Activated CD8-positive, alpha-beta T cell treated with anti-CD3 and anti-CD28 coated beads for 36 hours (primary cell): ENCODE results near the gene RASL10B. TPM values are rescaled to one million over a fixed set of nuclear protein-coding genes. Genes with fewer than 3 reads are reported as not detected.

ENCODE experiments used
- ATAC-seq: fragments of 200-7000 bp; cut with Tn5 transposase; one replicate; pipeline ENCODE4 v1.10.0; 2021; ENCODE audit warnings: mild to moderate bottlenecking, moderate library complexity
- CTCF ChIA-PET: fragments of 350-600 bp; sonication (Branson Sonifier 250); formaldehyde crosslinking; loops from one replicate; lab custom pipeline; 2021; ENCODE audit warnings: antibody characterized with exemption; lab: Charles Lee
- POLR2A ChIA-PET: fragments of 350-600 bp; sonication (Branson Sonifier 250); formaldehyde crosslinking; loops from one replicate; lab custom pipeline; 2021; ENCODE audit warnings: antibody characterized with exemption; lab: Charles Lee
- DNase-seq: peaks from one replicate; pipeline ENCODE4 v3.0.0-alpha.2; 2020
- H3K27ac Mint-ChIP-seq: one replicate; pipeline ENCODE4 v1.8.0; 2021; ENCODE audit warnings: mild to moderate bottlenecking, mixed read lengths
- H3K27me3 Mint-ChIP-seq: one replicate; pipeline ENCODE4 v1.8.0; 2021; ENCODE audit warnings: mixed read lengths
- H3K36me3 Mint-ChIP-seq: one replicate; pipeline ENCODE4 v1.8.0; 2021; ENCODE audit warnings: low read depth, mixed read lengths
- H3K4me1 Mint-ChIP-seq: one replicate; pipeline ENCODE4 v1.8.0; 2021; ENCODE audit warnings: low read depth, mixed read lengths
- H3K4me3 Mint-ChIP-seq: one replicate; pipeline ENCODE4 v1.8.0; 2021; ENCODE audit warnings: mild to moderate bottlenecking, moderate library complexity, mixed read lengths
- H3K9me3 Mint-ChIP-seq: one replicate; pipeline ENCODE4 v1.8.0; 2021; ENCODE audit warnings: mixed read lengths
- intact Hi-C: fragments of 100-400 bp; cut with micrococcal nuclease; formaldehyde crosslinking; loops from one replicate; pipeline ENCODE4 v1.10.0; 2022
- total RNA-seq, 2 experiments: library from RNA; stranded (reverse); gene quantifications; one replicate each; pipeline ENCODE4 v1.2.3, GENCODE V29; 2021
- TF ChIP-seq, protein P1 (sequence below): fragments of 200-600 bp; IDR thresholded peaks from one replicate; pipeline ENCODE4 v1.8.0; 2022; ENCODE audit warnings: antibody characterized with exemption, mild to moderate bottlenecking

RASL10B gene
- total RNA-seq, 2 experiments from 2014 or later, result 1.9 to 2.3 TPM

GRCh38 chr17:35728551-35728950, 2.9 kb upstream of the RASL10B start:
- ChIA-PET CTCF (interaction anchor here (1.2 to 5.7 kb wide), 2 partner anchors 11 to 19 kb away, joined by 5 to 24 read pairs; no protein-coding TSS in a partner anchor), POLR2A (interaction anchor here (1.1 kb wide), 1 partner anchor 19 kb away, joined by 4 read pairs; no protein-coding TSS in a partner anchor)
- DNase-seq (no peak), ATAC-seq (no peak)
- peaks cover 19% of the 10 kb centered on the region for H3K36me3 Mint-ChIP-seq
- H3K4me1 Mint-ChIP-seq, result peaks cover 14% of the 10 kb centered on the region
- intact Hi-C loops, result no loop called here
- H3K27ac Mint-ChIP-seq, result no peak overlapping the region
- TF ChIP-seq, protein P1, sequence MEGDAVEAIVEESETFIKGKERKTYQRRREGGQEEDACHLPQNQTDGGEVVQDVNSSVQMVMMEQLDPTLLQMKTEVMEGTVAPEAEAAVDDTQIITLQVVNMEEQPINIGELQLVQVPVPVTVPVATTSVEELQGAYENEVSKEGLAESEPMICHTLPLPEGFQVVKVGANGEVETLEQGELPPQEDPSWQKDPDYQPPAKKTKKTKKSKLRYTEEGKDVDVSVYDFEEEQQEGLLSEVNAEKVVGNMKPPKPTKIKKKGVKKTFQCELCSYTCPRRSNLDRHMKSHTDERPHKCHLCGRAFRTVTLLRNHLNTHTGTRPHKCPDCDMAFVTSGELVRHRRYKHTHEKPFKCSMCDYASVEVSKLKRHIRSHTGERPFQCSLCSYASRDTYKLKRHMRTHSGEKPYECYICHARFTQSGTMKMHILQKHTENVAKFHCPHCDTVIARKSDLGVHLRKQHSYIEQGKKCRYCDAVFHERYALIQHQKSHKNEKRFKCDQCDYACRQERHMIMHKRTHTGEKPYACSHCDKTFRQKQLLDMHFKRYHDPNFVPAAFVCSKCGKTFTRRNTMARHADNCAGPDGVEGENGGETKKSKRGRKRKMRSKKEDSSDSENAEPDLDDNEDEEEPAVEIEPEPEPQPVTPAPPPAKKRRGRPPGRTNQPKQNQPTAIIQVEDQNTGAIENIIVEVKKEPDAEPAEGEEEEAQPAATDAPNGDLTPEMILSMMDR, result no peak
- H3K4me3 Mint-ChIP-seq, result no peak overlapping the region
- H3K27me3 Mint-ChIP-seq, result no peaks in the 10 kb centered on the region
- H3K9me3 Mint-ChIP-seq, result no peaks in the 10 kb centered on the region

GRCh38 chr17:35729405-35729833, 2.0 kb upstream of the RASL10B start:
- no peak overlapping the region for H3K4me3 Mint-ChIP-seq
- no peaks in the 10 kb centered on the region for H3K27me3 Mint-ChIP-seq
- TF ChIP-seq, protein P1, result no peak
- ATAC-seq (no peak), DNase-seq (no peak)
- no peak overlapping the region for H3K27ac Mint-ChIP-seq
- H3K36me3 Mint-ChIP-seq, result peaks cover 12% of the 10 kb centered on the region
- H3K9me3 Mint-ChIP-seq, result no peaks in the 10 kb centered on the region
- peaks cover 14% of the 10 kb centered on the region for H3K4me1 Mint-ChIP-seq
- CTCF ChIA-PET, result interaction anchor here (1.2 to 5.7 kb wide), 3 partner anchors 10 to 34 kb away, joined by 5 to 28 read pairs (median 24); no protein-coding TSS in a partner anchor
- POLR2A ChIA-PET, result interaction anchor here (0.6 to 1.0 kb wide), 2 partner anchors 13 to 80 kb away, joined by 3 to 5 read pairs; partner anchors contain the start of gene TAF15
- intact Hi-C loops, result no loop called here

GRCh38 chr17:35730400-35731005, 936 bp upstream of the RASL10B start:
- Mint-ChIP-seq H3K36me3 (peaks cover 8% of the 10 kb centered on the region), H3K27me3 (no peaks in the 10 kb centered on the region), H3K4me3 (peak overlapping the region; percentile 77), H3K9me3 (no peaks in the 10 kb centered on the region), H3K27ac (no peak overlapping the region), H3K4me1 (peaks cover 14% of the 10 kb centered on the region)
- CTCF ChIA-PET, result interaction anchor here (0.8 to 5.3 kb wide), 6 partner anchors 9 to 418 kb away, joined by 3 to 28 read pairs (median 4); no protein-coding TSS in a partner anchor
- POLR2A ChIA-PET, result interaction anchor here (0.5 to 2.2 kb wide), 3 partner anchors 13 to 79 kb away, joined by 3 to 6 read pairs (median 4); no protein-coding TSS in a partner anchor
- intact Hi-C loops, result no loop called here
- ATAC-seq, result peak; percentile 35
- no peak for DNase-seq
- TF ChIP-seq, protein P1, result no peak

- peaks cover 3% of the 10 kb centered on the region for H3K36me3 Mint-ChIP-seq
These were observed 722 bp downstream of the RASL10B start for GRCh38 chr17:35731917-35732805.

More at GRCh38 chr17:35731917-35732805, 722 bp downstream of the RASL10B start:
- Mint-ChIP-seq H3K9me3 (no peaks in the 10 kb centered on the region), H3K27me3 (no peaks in the 10 kb centered on the region), H3K4me1 (peaks cover 14% of the 10 kb centered on the region), H3K27ac (peak overlapping the region; percentile 27), H3K4me3 (peak overlapping the region; percentile 65)
- intact Hi-C loops, result no loop called here
- peak; percentile 8 for ATAC-seq
- CTCF ChIA-PET, result interaction anchor here (1.0 to 5.3 kb wide), 5 partner anchors 9 to 119 kb away, joined by 3 to 28 read pairs (median 8); no protein-coding TSS in a partner anchor
- TF ChIP-seq, protein P1, result no peak
- no peak for DNase-seq
- POLR2A ChIA-PET, result interaction anchor here (0.8 to 2.2 kb wide), 3 partner anchors 9 to 32 kb away, joined by 3 to 6 read pairs (median 4); no protein-coding TSS in a partner anchor
